A673 (cell line): ENCODE data around the gene HTR1D. TPM values are rescaled to one million over a fixed set of nuclear protein-coding genes. Genes with fewer than 3 reads are reported as not detected.

ENCODE experiments used
- BruUV-seq: library from RNA; stranded (reverse); fragments of 400-500 nt; replicated peaks from 2 replicates; lab custom pipeline; 2021; lab: Mats Ljungman, UMichigan
- CTCF ChIA-PET: fragments of 300-600 bp; sonication (Branson Sonifier 250); formaldehyde crosslinking; loops from one replicate; lab custom pipeline; 2022; ENCODE audit warnings: antibody characterized with exemption; lab: Charles Lee
- POLR2A ChIA-PET: fragments of 300-600 bp; sonication (Branson Sonifier 250); formaldehyde crosslinking; loops from one replicate; lab custom pipeline; 2022; ENCODE audit warnings: antibody characterized with exemption; ENCODE audit not compliant: low non-redundant PET; lab: Charles Lee
- DNase-seq: peaks from one replicate; pipeline ENCODE4 v3.0.0-alpha.2; 2015; ENCODE audit warnings: low spot score
- H3K27ac ChIP-seq: fragments of 200-600 bp; sonication (generic); 2 replicates; pipeline ENCODE4 v1.5.1; 2016; ENCODE audit warnings: mixed run types, low read depth, mild to moderate bottlenecking, mixed read lengths, antibody characterized with exemption, low read length; ENCODE audit not compliant: poor library complexity, severe bottlenecking
- H3K27me3 ChIP-seq: fragments of 200-600 bp; sonication (generic); replicated peaks from 2 replicates; pipeline ENCODE4 v1.6.1; 2017; ENCODE audit warnings: mixed run types, low read depth, mild to moderate bottlenecking, mixed read lengths, antibody characterized with exemption, low read length; ENCODE audit not compliant: insufficient read depth, poor library complexity
- H3K36me3 ChIP-seq: fragments of 200-600 bp; sonication (generic); 2 replicates; pipeline ENCODE4 v1.6.1; 2016; ENCODE audit warnings: mixed run types, mild to moderate bottlenecking, mixed read lengths, antibody characterized with exemption, low read length; ENCODE audit not compliant: insufficient read depth, poor library complexity, severe bottlenecking
- H3K4me1 ChIP-seq: fragments of 200-600 bp; sonication (generic); 2 replicates; pipeline ENCODE4 v1.6.1; 2017; ENCODE audit warnings: mixed run types, mild to moderate bottlenecking, mixed read lengths, antibody characterized with exemption, low read length; ENCODE audit not compliant: insufficient read depth, poor library complexity, severe bottlenecking
- H3K4me3 ChIP-seq: fragments of 200-600 bp; sonication (generic); 2 replicates; pipeline ENCODE4 v1.5.1; 2016; ENCODE audit warnings: low read depth, mixed run types, mild to moderate bottlenecking, mixed read lengths, low read length; ENCODE audit not compliant: poor library complexity, severe bottlenecking
- H3K9me3 ChIP-seq: fragments of 200-600 bp; sonication (generic); 2 replicates; pipeline ENCODE4 v1.6.1; 2016; ENCODE audit warnings: mixed run types, low read depth, mild to moderate bottlenecking, mixed read lengths, antibody characterized with exemption, low read length; ENCODE audit not compliant: poor library complexity, severe bottlenecking
- CTCF ChIP-seq: fragments of 300-800, 200-600 bp; sonication (generic); conservative IDR thresholded peaks from 2 replicates; pipeline ENCODE4 v1.5.1; 2017; ENCODE audit warnings: low read depth, mild to moderate bottlenecking, antibody characterized with exemption, low read length, moderate library complexity, mixed read lengths
- EZH2 ChIP-seq: fragments of 200-600 bp; sonication (generic); IDR thresholded peaks from 2 replicates; pipeline ENCODE4 v1.6.1; 2017; ENCODE audit warnings: borderline replicate concordance, low read depth, mild to moderate bottlenecking, mixed read lengths, antibody characterized with exemption, low read length; ENCODE audit not compliant: poor library complexity, severe bottlenecking
- intact Hi-C: fragments of 100-400 bp; cut with micrococcal nuclease; formaldehyde crosslinking; loops from one replicate; pipeline ENCODE4 v1.10.0; 2022; ENCODE audit not compliant: unreplicated experiment
- total RNA-seq: library from RNA; stranded (reverse); gene quantifications from 2 replicates; pipeline ENCODE4 v1.2.3, GENCODE V29; 2021

Gene HTR1D
- total RNA-seq, 1 experiment from 2014 or later = 0.13 TPM

- no peaks in the 10 kb centered on the region for H3K36me3 ChIP-seq
- H3K9me3 ChIP-seq = no peaks in the 10 kb centered on the region
- POLR2A ChIA-PET = interaction anchor here (0.6 to 0.7 kb wide), 2 partner anchors 63 to 659 kb away, joined by 4 read pairs; no protein-coding TSS in a partner anchor
- H3K4me3 ChIP-seq = no peak overlapping the region
- TF ChIP-seq EZH2 (no peak), CTCF (no peak)
- intact Hi-C loops = loop anchor here (5.0 kb wide), 1 partner anchor 43 kb away; no protein-coding TSS in a partner anchor
- CTCF ChIA-PET = interaction anchor here (0.6 to 1.7 kb wide), 2 partner anchors 15 to 94 kb away, joined by 5 to 7 read pairs; no protein-coding TSS in a partner anchor
- peak; percentile 87 for DNase-seq
- peaks cover 28% of the 10 kb centered on the region for H3K4me1 ChIP-seq
- no peaks in the 10 kb centered on the region for H3K27me3 ChIP-seq
- BruUV-seq = no TSS peak
- H3K27ac ChIP-seq = peak overlapping the region; percentile 62
These were observed 47.5 kb downstream of the HTR1D start for GRCh38 chr1:23169727-23170335.

- CTCF ChIA-PET = interaction anchor here (0.7 to 1.7 kb wide), 4 partner anchors 10 to 466 kb away, joined by 5 to 10 read pairs (median 7); no protein-coding TSS in a partner anchor
- Histone ChIP-seq H3K27ac (peak overlapping the region; percentile 62), H3K27me3 (no peaks in the 10 kb centered on the region), H3K9me3 (no peaks in the 10 kb centered on the region), H3K4me1 (peaks cover 32% of the 10 kb centered on the region), H3K36me3 (no peaks in the 10 kb centered on the region), H3K4me3 (no peak overlapping the region)
- intact Hi-C loops = loop anchor here (5.0 kb wide), 1 partner anchor 42 kb away; no protein-coding TSS in a partner anchor
- TF ChIP-seq EZH2 = no peak
- DNase-seq = no peak
- no TSS peak for BruUV-seq
- POLR2A ChIA-PET = interaction anchor here (0.6 kb wide), 2 partner anchors 14 to 62 kb away, joined by 4 to 11 read pairs; no protein-coding TSS in a partner anchor
These were observed 48.1 kb downstream of the HTR1D start for GRCh38 chr1:23169195-23169575.

GRCh38 chr1:23168445-23169194 is 48.7 kb downstream of the HTR1D start, which contains the start of gene LUZP1:
TSS of gene LUZP1 (minus strand) at chr1:23168856.
- Histone ChIP-seq H3K27ac (peak within 1 kb of the TSS; percentile 90), H3K9me3 (no peaks in the 10 kb centered on the region), H3K36me3 (no peaks in the 10 kb centered on the region), H3K4me1 (peaks cover 36% of the 10 kb centered on the region), H3K27me3 (no peaks in the 10 kb centered on the region), H3K4me3 (peak within 1 kb of the TSS; percentile 90)
- POLR2A ChIA-PET = interaction anchor here (0.6 kb wide), 1 partner anchor 15 kb away, joined by 11 read pairs; no protein-coding TSS in a partner anchor
- TF ChIP-seq EZH2 (no peak), CTCF (no peak)
- intact Hi-C loops = loop anchor here (5.0 kb wide), 1 partner anchor 41 kb away; no protein-coding TSS in a partner anchor
- DNase-seq = peak; percentile 85
- CTCF ChIA-PET = interaction anchor here (0.7 to 1.7 kb wide), 4 partner anchors 10 to 467 kb away, joined by 5 to 10 read pairs (median 7); no protein-coding TSS in a partner anchor
- no TSS peak for BruUV-seq
